Measurements from ENCODE around the gene CHRNA1.

CHRNA1 gene

DNA sequence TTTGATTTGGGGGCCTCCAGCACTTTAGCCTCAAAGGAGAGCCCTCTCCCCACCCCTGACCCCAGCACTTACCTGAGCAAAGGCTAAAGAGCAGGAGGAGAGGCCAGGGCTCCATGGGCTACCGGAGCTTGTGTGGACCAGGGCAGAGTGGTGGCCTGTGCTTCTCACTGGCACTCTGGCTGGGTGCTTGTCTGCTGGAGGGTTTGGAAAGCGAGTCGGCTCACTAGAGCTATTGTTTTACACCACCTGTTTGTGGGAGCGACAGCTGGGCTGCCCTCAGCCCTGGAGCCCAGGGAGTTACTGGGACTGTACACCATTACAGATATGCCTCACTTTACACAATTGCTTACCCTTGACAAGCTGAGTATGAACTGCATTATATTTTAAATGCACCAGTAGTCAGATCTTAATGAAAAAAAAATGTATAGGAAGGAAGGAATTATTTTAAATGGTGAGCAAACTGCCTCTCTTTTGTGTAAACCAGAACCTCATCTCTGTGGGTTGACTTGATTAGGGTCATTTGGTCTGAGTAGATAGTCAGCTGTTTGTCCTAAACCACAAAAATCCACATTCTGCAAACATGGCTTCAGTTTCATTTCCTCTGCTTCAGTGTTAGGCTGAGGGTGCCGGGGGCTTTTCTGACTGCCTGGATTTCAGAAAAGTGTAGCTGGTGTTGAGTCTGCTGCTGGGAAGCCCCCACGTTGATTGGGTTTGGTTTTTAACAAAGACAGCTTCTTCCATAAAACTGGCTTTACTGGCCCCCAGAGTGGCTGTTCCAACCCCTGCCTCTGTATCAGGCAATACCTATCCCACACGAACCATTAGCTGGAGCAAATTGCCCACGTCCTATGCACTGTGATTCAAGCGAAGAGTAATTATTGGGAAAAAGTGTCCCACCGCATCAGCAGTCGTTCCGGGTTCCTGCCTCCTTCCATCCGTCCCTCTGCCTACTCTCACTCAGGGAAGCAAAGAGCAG, at the start of gene CHRNA1:
Gene CHRNA1, minus strand, starts transcription at position 193 of the 976 bp plus-strand sequence. Its CDS starts 78 bp downstream, at position 115.
- no peak for DNase-seq (ENCODE audit: low read depth)

DNA sequence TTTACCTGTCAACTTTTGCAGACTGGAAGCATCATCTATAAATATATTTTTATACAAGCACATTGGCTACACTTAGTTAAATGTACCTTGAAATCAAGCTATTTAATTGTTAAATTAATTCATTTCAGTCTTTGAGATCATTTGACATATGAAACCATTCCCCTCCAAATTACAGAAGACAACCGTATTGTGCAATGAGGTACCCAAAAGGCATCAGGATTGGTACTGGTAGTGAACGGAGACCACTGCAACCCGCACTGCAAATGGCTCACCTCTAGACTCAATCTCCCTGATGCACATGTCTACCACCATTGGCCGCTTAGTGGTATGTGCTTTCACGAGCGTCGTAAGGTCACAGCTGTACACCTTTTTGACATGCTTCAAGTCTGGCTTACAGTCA, 47.8 kb upstream of the CHRNA1 start:
- no peak for DNase-seq (ENCODE audit: low read depth)

- no peak for DNase-seq (ENCODE audit: low read depth)
These were observed 43.7 kb upstream of the CHRNA1 start for GRCh38 chr2:174807931-174808330.

GRCh38 chr2:174805803-174806202, 41.5 kb upstream of the CHRNA1 start:
- no peak for DNase-seq (ENCODE audit: low read depth)

DNA sequence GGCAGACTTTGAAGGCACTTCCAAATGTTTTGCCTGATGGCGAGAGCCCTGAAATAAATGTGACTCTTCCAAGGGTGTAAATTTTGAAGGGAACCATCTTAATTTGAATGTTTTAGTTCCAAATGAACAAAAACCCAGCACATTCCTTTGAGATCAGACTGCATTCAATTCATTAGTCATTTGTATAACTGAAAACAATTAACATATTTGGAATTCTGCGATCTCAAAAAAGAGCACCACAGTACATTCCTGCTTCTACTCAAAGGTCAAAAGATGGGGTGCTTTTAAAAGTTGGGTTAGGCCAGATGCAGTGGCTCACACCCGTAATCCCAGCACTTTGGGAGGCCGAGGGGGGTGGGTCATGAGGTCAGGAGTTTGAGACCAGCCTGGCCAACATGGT, 38.2 kb upstream of the CHRNA1 start:
- no peak for DNase-seq (ENCODE audit: low read depth)

- DNase-seq (ENCODE audit: low read depth): no peak
These were observed 36.3 kb upstream of the CHRNA1 start for GRCh38 chr2:174800436-174801205.

GRCh38 chr2:174798801-174799200, 34.5 kb upstream of the CHRNA1 start:
- DNase-seq (ENCODE audit: low read depth): no peak

DNA sequence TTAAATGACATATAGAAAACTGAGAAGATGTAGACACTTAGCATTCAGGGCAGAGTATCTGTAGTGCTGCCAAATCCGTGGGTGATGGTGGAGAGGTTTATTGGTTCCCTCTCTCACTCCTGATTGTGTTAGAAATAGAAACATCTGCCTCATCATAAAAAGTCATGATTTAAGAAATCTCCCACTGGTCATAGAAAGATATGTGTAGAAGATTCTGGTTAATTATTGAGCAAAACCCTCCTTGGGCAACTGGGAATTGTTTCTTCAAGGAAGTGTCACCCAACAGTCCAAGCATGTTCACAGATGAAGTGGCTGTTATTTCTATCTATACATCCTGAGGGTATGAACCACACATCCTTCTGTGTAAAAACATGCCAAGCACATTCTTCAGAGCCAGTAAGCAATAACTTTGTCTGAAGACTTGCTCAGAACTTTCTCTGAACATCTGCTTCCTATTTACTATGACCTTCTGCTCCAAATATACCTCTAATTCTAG, 33.6 kb upstream of the CHRNA1 start:
- DNase-seq (ENCODE audit: low read depth): no peak

DNA sequence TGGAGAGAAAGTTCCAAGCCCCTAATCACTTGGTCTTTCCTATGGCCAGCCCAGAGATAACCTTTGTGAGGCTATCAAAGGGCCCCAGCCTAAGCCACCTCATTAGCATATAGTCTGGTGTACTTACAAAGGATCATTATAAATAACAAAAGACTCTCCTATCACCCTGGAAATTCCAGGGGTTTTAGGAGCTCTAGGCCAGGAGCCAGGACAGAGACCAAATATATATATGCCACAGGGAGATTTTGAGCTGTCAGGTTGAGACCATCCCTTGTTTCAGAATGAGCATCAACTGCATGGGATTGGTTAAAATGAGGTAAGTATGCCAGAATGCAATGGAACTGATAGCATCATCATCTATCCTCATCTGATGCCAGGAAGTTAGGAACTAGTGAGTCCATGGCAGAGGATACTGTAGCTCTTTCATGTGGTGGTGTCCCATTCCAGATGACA, 32.1 kb upstream of the CHRNA1 start:
- DNase-seq (ENCODE audit: low read depth): no peak

DNA sequence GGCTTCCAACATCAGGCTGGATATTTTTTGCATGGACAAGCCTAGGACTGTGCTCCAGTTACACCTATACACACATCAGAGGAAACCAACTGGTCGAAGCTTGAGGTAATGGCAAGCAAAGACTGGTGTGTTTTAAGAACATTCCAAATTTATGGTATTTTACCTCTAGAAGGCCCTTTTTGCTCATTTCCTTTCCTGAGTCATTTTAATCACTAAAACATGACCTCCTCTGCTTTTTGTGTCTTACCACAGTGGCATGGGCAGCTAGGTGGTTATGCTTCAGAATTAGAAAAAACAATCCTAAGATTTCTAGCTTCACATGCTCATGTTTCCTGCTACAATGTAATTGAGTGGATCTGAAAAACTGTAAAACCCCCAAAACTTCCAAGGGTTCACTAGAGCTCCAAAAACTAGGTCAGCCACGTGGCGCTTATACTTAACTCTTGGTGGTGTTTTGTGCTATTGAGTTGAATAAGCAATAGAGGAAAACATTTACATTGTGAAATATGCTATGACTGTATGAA, 30.6 kb upstream of the CHRNA1 start:
- no peak for DNase-seq (ENCODE audit: low read depth)

DNA sequence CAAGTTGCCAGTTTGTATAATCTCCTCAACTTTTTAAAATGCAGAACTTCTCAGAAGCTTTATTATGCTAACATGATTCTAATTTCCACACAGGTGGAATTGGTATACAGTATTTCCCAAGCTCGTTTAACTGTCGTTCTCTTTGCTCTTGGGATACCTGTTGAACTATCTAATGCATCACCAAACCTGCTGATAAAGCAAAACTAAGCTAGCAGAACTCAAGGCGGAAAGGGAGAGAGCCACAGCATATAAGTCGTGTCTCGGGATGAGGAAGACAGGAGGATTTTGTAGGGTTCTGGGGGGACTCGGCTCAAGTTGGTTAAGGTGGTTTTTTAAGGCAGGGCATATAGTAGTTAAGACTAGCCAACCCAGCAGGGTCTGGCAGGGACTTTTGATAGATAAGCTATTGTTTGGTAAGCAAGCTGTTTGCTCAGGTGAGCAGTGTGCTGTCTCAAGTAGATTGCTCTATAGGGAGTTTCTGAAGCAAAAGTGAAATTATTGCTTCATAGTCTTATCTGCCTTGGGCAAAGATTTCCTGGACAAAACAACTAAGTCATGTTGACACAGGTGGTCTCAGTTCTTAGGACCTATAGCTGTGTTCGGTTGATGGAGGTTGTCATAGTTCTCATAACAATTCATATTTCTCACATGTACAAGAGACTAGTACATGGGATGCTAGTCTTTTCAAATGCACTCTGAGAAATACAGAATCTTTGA, 28.2 kb upstream of the CHRNA1 start:
- DNase-seq (ENCODE audit: low read depth): no peak

- DNase-seq (ENCODE audit: low read depth): no peak
These were observed 27.5 kb upstream of the CHRNA1 start for GRCh38 chr2:174791746-174792280.

DNA sequence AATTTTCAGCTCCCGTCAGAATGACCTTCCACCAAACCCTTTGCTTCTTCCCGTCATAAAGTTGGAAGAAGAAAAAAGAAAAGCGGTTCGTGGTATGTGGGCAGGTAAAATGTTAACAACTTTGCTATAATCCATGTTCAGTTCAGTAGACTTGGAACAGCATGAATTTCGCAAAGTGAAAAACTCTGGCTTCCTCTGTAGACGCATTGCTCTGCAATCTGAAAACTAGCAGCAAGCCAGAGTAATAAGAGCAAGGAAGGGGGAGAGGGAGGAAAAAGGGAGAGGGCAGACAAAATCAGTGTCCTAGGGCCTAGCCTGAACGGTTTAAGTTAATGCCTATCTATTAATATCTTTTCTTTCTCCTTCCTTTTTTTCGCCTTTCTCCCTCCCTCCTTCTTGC, 26.7 kb upstream of the CHRNA1 start:
- no peak for DNase-seq (ENCODE audit: low read depth)

DNA sequence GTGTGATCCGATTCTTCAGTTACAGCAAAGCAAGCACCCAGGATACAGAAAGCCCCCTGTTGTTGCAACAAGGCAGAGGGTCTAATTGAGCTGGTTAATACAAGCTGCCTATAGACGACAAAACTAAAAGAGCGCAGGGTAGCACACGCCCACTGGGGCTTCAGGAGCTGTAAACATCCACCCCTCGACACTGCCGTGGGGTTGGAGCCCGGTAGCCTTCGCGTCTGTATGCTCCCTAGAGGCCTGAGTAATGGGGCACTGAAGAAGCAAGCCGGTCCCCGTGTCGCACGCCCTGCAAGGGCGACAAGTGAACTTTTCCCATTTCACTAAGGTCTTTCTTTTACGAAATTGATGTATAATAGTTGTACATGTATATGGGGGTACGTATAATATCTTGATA, 24.7 kb upstream of the CHRNA1 start:
- DNase-seq (ENCODE audit: low read depth): no peak

GRCh38 chr2:174788291-174788929, 24.1 kb upstream of the CHRNA1 start:
- no peak for DNase-seq (ENCODE audit: low read depth)

GRCh38 chr2:174787487-174788205, 23.4 kb upstream of the CHRNA1 start:
- DNase-seq (ENCODE audit: low read depth): no peak

- DNase-seq (ENCODE audit: low read depth): no peak
These were observed 21.9 kb upstream of the CHRNA1 start for GRCh38 chr2:174786066-174786725.

GRCh38 chr2:174785481-174785880, 21.2 kb upstream of the CHRNA1 start:
- no peak for DNase-seq (ENCODE audit: low read depth)

DNA sequence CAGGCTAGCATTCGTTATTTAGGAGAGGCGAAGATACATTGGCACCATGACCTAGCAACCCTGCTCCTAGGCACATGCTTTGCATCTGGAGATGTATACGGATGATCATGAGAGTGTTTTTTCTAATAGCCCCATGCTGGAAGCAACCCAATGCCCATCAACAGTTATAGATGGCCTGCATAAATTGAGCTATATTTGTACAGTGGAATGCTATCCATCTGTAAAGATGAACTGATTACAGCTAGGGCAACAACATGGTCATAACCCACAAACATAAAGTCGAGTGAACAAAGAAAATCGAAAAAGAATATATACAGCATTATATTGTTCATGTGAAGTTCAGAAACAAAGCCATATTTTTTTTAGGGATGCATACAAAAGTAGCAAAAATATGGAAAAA, 20.6 kb upstream of the CHRNA1 start:
- DNase-seq (ENCODE audit: low read depth): no peak

DNA sequence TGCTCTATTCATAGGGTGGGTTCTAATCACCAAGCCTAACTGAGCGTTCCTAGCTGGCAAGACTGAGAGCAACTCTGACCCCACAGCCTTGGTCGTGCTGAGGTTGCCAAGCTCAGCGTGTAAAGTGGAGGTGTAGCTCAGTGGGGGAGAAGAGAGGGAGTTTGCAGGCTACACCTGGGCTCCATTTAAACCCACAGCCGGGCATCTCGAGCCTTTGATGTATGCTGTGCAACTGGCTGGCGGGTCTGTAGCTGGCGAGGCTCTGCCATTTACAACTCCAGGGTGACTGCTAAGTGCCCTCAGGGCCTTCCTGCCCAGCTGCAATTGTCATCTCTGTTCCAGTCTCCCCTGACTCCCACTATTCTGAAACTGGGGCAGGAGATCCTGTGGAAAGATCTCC, 20.0 kb upstream of the CHRNA1 start:
- DNase-seq (ENCODE audit: low read depth): no peak
